Stimulated activated CD8-positive, alpha-beta memory T cell treated with anti-CD3 and anti-CD28 coated beads, Interleukin-12 subunit alpha, Interleukin-12 subunit beta, amount 100 ng/mL, for 4 hours (primary cell): ENCODE data around the gene TRPC4.

Experiments
- DNase-seq: peaks from one replicate; pipeline ENCODE4 v3.0.0-alpha.2; 2020; ENCODE audit warnings: low read depth

TRPC4 gene

GRCh38 chr13:37716420-37717195, 153.0 kb downstream of the TRPC4 start:
- no peak for DNase-seq

- DNase-seq = no peak
These were observed 154.0 kb downstream of the TRPC4 start for GRCh38 chr13:37715606-37716015.

- no peak for DNase-seq
These were observed 160.3 kb downstream of the TRPC4 start for GRCh38 chr13:37709318-37709717.

GRCh38 chr13:37707739-37708500, 161.7 kb downstream of the TRPC4 start:
- no peak for DNase-seq

GRCh38 chr13:37706041-37706440, 163.5 kb downstream of the TRPC4 start:
- no peak for DNase-seq

- no peak for DNase-seq
These were observed 167.6 kb downstream of the TRPC4 start for GRCh38 chr13:37701972-37702371.

- DNase-seq = no peak
These were observed 168.3 kb downstream of the TRPC4 start for GRCh38 chr13:37701306-37701705.

- no peak for DNase-seq
These were observed 168.7 kb downstream of the TRPC4 start for GRCh38 chr13:37700887-37701286.

- no peak for DNase-seq
These were observed 174.4 kb downstream of the TRPC4 start for GRCh38 chr13:37695200-37695599.

GRCh38 chr13:37690361-37690760, 179.2 kb downstream of the TRPC4 start:
- DNase-seq = no peak

- DNase-seq = no peak
These were observed 183.1 kb downstream of the TRPC4 start for GRCh38 chr13:37686501-37686900.

- no peak for DNase-seq
These were observed 184.4 kb downstream of the TRPC4 start for GRCh38 chr13:37685206-37685605.

GRCh38 chr13:37682496-37682895, 187.1 kb downstream of the TRPC4 start:
- no peak for DNase-seq

- DNase-seq = no peak
These were observed 188.1 kb downstream of the TRPC4 start for GRCh38 chr13:37681281-37682032.

GRCh38 chr13:37680137-37680536, 189.4 kb downstream of the TRPC4 start:
- DNase-seq = no peak

- no peak for DNase-seq
These were observed 190.5 kb downstream of the TRPC4 start for GRCh38 chr13:37679043-37679442.

- DNase-seq = no peak
These were observed 199.7 kb downstream of the TRPC4 start for GRCh38 chr13:37669845-37670244.

- no peak for DNase-seq
These were observed 201.9 kb downstream of the TRPC4 start for GRCh38 chr13:37667702-37668101.

- no peak for DNase-seq
These were observed 203.5 kb downstream of the TRPC4 start for GRCh38 chr13:37666036-37666435.

GRCh38 chr13:37665420-37665819, 204.2 kb downstream of the TRPC4 start:
- no peak for DNase-seq

GRCh38 chr13:37663724-37664123, 205.8 kb downstream of the TRPC4 start:
- DNase-seq = no peak

- DNase-seq = no peak
These were observed 206.9 kb downstream of the TRPC4 start for GRCh38 chr13:37662624-37663023.

- no peak for DNase-seq
These were observed 211.6 kb downstream of the TRPC4 start for GRCh38 chr13:37657956-37658355.
